ENCODE data around the gene CHAT.

CHAT gene

GRCh38 chr10:49632406-49633317 lies 18.8 kb downstream of the CHAT start:
- DNase-seq = no peak

GRCh38 chr10:49633327-49634068 lies 19.7 kb downstream of the CHAT start:
- DNase-seq = peak; percentile 18

GRCh38 chr10:49634069-49634660 lies 20.3 kb downstream of the CHAT start:
- DNase-seq = no peak

GRCh38 chr10:49642311-49642710 lies 28.5 kb downstream of the CHAT start:
- DNase-seq = no peak

- no peak for DNase-seq
These were observed 29.6 kb downstream of the CHAT start for GRCh38 chr10:49643241-49644034.

- no peak for DNase-seq
These were observed 30.3 kb downstream of the CHAT start for GRCh38 chr10:49644035-49644646.

GRCh38 chr10:49645417-49645816 lies 31.6 kb downstream of the CHAT start:
- DNase-seq = no peak

- DNase-seq = no peak
These were observed 32.3 kb downstream of the CHAT start for GRCh38 chr10:49645871-49646870.

- DNase-seq = no peak
These were observed 33.7 kb downstream of the CHAT start for GRCh38 chr10:49647554-49647953.

GRCh38 chr10:49647985-49648795 lies 34.4 kb downstream of the CHAT start:
- no peak for DNase-seq

GRCh38 chr10:49649294-49649693 lies 35.5 kb downstream of the CHAT start:
- DNase-seq = no peak

GRCh38 chr10:49649936-49650723 lies 36.3 kb downstream of the CHAT start:
- DNase-seq = no peak

- no peak for DNase-seq
These were observed 36.8 kb downstream of the CHAT start for GRCh38 chr10:49650724-49651034.

GRCh38 chr10:49651039-49651835 lies 37.4 kb downstream of the CHAT start:
- DNase-seq = no peak

GRCh38 chr10:49651917-49652316 lies 38.1 kb downstream of the CHAT start:
- no peak for DNase-seq

- DNase-seq = no peak
These were observed 38.8 kb downstream of the CHAT start for GRCh38 chr10:49652421-49653272.

GRCh38 chr10:49653273-49653929 lies 39.6 kb downstream of the CHAT start:
- DNase-seq = no peak
